ENCODE results near the gene DHX40. TPM values are rescaled to one million over a fixed set of nuclear protein-coding genes. Genes with fewer than 3 reads are reported as not detected.
A peak's percentile ranks its signal among the peaks of the same experiment; 100 is the strongest.

The DHX40 gene
- total and polyA plus RNA-seq, 2 experiments from 2014 or later: 12.5 to 43.8 TPM

- TF ChIP-seq, protein P1, sequence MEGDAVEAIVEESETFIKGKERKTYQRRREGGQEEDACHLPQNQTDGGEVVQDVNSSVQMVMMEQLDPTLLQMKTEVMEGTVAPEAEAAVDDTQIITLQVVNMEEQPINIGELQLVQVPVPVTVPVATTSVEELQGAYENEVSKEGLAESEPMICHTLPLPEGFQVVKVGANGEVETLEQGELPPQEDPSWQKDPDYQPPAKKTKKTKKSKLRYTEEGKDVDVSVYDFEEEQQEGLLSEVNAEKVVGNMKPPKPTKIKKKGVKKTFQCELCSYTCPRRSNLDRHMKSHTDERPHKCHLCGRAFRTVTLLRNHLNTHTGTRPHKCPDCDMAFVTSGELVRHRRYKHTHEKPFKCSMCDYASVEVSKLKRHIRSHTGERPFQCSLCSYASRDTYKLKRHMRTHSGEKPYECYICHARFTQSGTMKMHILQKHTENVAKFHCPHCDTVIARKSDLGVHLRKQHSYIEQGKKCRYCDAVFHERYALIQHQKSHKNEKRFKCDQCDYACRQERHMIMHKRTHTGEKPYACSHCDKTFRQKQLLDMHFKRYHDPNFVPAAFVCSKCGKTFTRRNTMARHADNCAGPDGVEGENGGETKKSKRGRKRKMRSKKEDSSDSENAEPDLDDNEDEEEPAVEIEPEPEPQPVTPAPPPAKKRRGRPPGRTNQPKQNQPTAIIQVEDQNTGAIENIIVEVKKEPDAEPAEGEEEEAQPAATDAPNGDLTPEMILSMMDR (IDR thresholded peaks at IDR 0.05; ENCODE audit: poor library complexity): no peak
- TF ChIP-seq EZH2phosphoT487 (IDR thresholded peaks at IDR 0.05; ENCODE audit: low read depth, severe bottlenecking, unreplicated experiment) (no peak), EZH2 (IDR thresholded peaks at IDR 0.05; ENCODE audit: borderline replicate concordance) (no peak)
- peaks cover 100% of the 10 kb centered on the region for H3K79me2 ChIP-seq
- H3K9me2 ChIP-seq (replicated peaks; ENCODE audit: insufficient read depth): no peaks in the 10 kb centered on the region
- DNase-seq (ENCODE audit: low spot score): no peak
- H3K27me3 ChIP-seq: no peaks in the 10 kb centered on the region
- H3K4me2 ChIP-seq: no peak overlapping the region
- H3K9me3 ChIP-seq (ENCODE audit: low read depth): no peaks in the 10 kb centered on the region
- H3K4me1 ChIP-seq (ENCODE audit: insufficient read depth): peaks cover 18% of the 10 kb centered on the region
- WGBS (ENCODE audit: low lambda C conversion rate, missing lambda C conversion rate): 93% methylated on average over 5 of the region's 5 CpGs
- H3K36me3 ChIP-seq (replicated peaks; ENCODE audit: insufficient read depth, low read depth): no peaks in the 10 kb centered on the region
- H2AFZ ChIP-seq: no peak overlapping the region
- H3K27ac ChIP-seq: peak overlapping the region; percentile 45
- no peak overlapping the region for H3K4me3 ChIP-seq
- peaks cover 99% of the 10 kb centered on the region for H4K20me1 ChIP-seq (ENCODE audit: insufficient read depth, poor library complexity, severe bottlenecking)
Measured at GRCh38 chr17:59633658-59634359, 68.4 kb downstream of the DHX40 start.

DNA sequence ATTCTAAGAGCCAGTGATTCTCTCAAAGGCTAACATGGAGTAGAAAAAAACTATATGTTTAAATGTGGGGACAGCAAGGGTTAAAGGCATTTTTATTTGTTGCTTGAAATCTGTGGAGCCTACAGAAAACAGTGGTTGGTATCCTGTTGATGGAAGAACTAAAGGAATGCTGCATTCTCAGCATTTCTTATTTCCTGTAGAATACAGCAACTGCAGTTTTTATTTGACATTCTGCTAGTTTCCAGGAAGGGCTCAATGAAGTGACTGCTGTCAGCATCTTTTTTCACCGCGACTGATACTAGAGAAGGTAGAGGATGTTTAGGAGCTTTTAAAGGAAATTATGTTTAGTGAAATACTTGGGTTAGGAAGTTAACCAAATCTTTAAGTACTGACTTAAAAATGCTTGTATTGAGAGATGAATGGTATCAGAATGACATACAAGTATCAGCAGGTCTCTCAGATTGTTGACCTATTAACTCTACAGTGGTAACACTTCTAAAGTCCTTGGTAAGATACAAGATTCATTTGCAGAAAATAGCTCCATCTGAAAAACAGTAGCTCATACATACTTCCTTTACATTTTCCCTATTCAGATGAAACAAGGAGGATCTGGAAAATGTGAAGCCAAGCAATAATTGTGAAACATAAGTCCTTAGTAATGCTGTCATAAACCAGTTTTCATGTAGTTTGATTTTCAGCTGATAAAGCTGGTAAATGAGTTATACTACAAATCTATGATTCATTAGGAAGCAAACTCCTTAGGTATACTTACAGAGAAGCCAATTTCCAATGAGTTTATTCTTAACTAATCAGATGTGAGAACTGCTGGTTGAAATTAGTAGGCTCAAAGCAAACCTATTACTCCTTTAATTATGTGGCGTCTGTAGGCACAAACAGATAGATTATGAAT lies 69.5 kb downstream of the DHX40 start:
- Histone ChIP-seq H3K27me3 (no peaks in the 10 kb centered on the region), H3K4me3 (no peak overlapping the region), H3K4me1 (ENCODE audit: insufficient read depth) (peaks cover 18% of the 10 kb centered on the region), H3K27ac (peak overlapping the region; percentile 45), H3K9me2 (replicated peaks; ENCODE audit: insufficient read depth) (no peaks in the 10 kb centered on the region), H3K79me2 (peaks cover 100% of the 10 kb centered on the region), H4K20me1 (ENCODE audit: insufficient read depth, poor library complexity, severe bottlenecking) (peaks cover 99% of the 10 kb centered on the region), H2AFZ (no peak overlapping the region), H3K9me3 (ENCODE audit: low read depth) (no peaks in the 10 kb centered on the region), H3K4me2 (peak overlapping the region; percentile 33), H3K36me3 (replicated peaks; ENCODE audit: insufficient read depth, low read depth) (no peaks in the 10 kb centered on the region)
- DNase-seq (ENCODE audit: low spot score): no peak
- TF ChIP-seq, protein P1 (IDR thresholded peaks at IDR 0.05; ENCODE audit: poor library complexity): no peak
- TF ChIP-seq EZH2phosphoT487 (IDR thresholded peaks at IDR 0.05; ENCODE audit: low read depth, severe bottlenecking, unreplicated experiment) (no peak), EZH2 (IDR thresholded peaks at IDR 0.05; ENCODE audit: borderline replicate concordance) (no peak)
- WGBS (ENCODE audit: low lambda C conversion rate, missing lambda C conversion rate): 45% methylated on average over 3 of the region's 3 CpGs

- WGBS (ENCODE audit: low lambda C conversion rate, missing lambda C conversion rate): 100% methylated on average over 1 of the region's 1 CpG
- H3K79me2 ChIP-seq: peaks cover 100% of the 10 kb centered on the region
- no peak overlapping the region for H2AFZ ChIP-seq
- no peaks in the 10 kb centered on the region for H3K36me3 ChIP-seq (replicated peaks; ENCODE audit: insufficient read depth, low read depth)
- no peaks in the 10 kb centered on the region for H3K9me2 ChIP-seq (replicated peaks; ENCODE audit: insufficient read depth)
- H3K27ac ChIP-seq: no peak overlapping the region
- TF ChIP-seq, protein P1 (IDR thresholded peaks at IDR 0.05; ENCODE audit: poor library complexity): no peak
- TF ChIP-seq EZH2phosphoT487 (IDR thresholded peaks at IDR 0.05; ENCODE audit: low read depth, severe bottlenecking, unreplicated experiment): no peak
- peaks cover 30% of the 10 kb centered on the region for H3K4me1 ChIP-seq (ENCODE audit: insufficient read depth)
- DNase-seq (ENCODE audit: low spot score): no peak
- no peak overlapping the region for H3K4me2 ChIP-seq
- peaks cover 99% of the 10 kb centered on the region for H4K20me1 ChIP-seq (ENCODE audit: insufficient read depth, poor library complexity, severe bottlenecking)
- H3K27me3 ChIP-seq: no peaks in the 10 kb centered on the region
- no peaks in the 10 kb centered on the region for H3K9me3 ChIP-seq (ENCODE audit: low read depth)
- no peak overlapping the region for H3K4me3 ChIP-seq
Measured at GRCh38 chr17:59637611-59638310, 72.4 kb downstream of the DHX40 start.
